GM20000 (cell line): ENCODE data around the gene AAMP.

ENCODE experiments used
- DNase-seq: peaks from one replicate; pipeline ENCODE4 v3.0.0; 2012; ENCODE audit warnings: low spot score
- CTCF ChIP-seq: IDR thresholded peaks from 2 replicates; pipeline ENCODE4 v1.5.1; 2012; ENCODE audit warnings: mild to moderate bottlenecking, control low read depth; ENCODE audit errors: extremely low read depth, missing control alignments

AAMP gene

GRCh38 chr2:218216674-218217359 lies 53.1 kb downstream of the AAMP start, which contains the start of gene ARPC2:
Gene ARPC2 (plus strand): TSS chr2:218217189. CDS start chr2:218217471, 282 bp downstream.
- peak; percentile 92 for DNase-seq
- TF ChIP-seq CTCF, result no peak

- TF ChIP-seq CTCF, result no peak
Observed at GRCh38 chr2:218216336-218216673, 53.6 kb downstream of the AAMP start.

More at GRCh38 chr2:218216336-218216673, 53.6 kb downstream of the AAMP start:
- DNase-seq, result no peak
